SK-N-SH (cell line): Measurements from ENCODE around the gene MAPKAPK5.

Experiments
- EP300 ChIP-seq, 2 experiments: IDR thresholded peaks; 2 replicates each; pipeline versions ENCODE4 v1.4.0 to v1.6.1; 2012; ENCODE audit warnings: borderline replicate concordance in 1 of 2, low read depth in 1 of 2, low read length in 1 of 2
- EZH2phosphoT487 ChIP-seq: fragments of 200-600 bp; sonication (generic); IDR thresholded peaks from 2 replicates; pipeline ENCODE4 v1.6.1; 2017; ENCODE audit warnings: low read depth, mixed run types, mild to moderate bottlenecking, antibody characterized with exemption, moderate library complexity, borderline replicate concordance
- FOXM1 ChIP-seq: IDR thresholded peaks from 2 replicates; pipeline ENCODE4 v1.4.0; 2012; ENCODE audit warnings: low read depth, mild to moderate bottlenecking
- POLR2AphosphoS5 ChIP-seq: IDR thresholded peaks from 2 replicates; pipeline ENCODE4 v1.6.1; 2012; ENCODE audit warnings: low read depth, low read length
- RAD21 ChIP-seq: IDR thresholded peaks from 2 replicates; pipeline ENCODE4 v1.6.1; 2012; ENCODE audit warnings: mild to moderate bottlenecking, low read length
- REST ChIP-seq: IDR thresholded peaks from 2 replicates; pipeline ENCODE4 v1.6.1; 2012; ENCODE audit warnings: mild to moderate bottlenecking, low read depth, low read length, moderate library complexity
- TCF12 ChIP-seq: IDR thresholded peaks from 2 replicates; pipeline ENCODE4 v1.4.0; 2012
- TF ChIP-seq, protein P1 (sequence below): fragments of 200-600 bp; sonication (generic); IDR thresholded peaks from 2 replicates; pipeline ENCODE4 v1.6.1; 2017; ENCODE audit warnings: antibody characterized with exemption, mild to moderate bottlenecking, moderate library complexity

GRCh38 chr12:111904446-111904975, 62.5 kb downstream of the MAPKAPK5 start:
- TF ChIP-seq, protein P1, sequence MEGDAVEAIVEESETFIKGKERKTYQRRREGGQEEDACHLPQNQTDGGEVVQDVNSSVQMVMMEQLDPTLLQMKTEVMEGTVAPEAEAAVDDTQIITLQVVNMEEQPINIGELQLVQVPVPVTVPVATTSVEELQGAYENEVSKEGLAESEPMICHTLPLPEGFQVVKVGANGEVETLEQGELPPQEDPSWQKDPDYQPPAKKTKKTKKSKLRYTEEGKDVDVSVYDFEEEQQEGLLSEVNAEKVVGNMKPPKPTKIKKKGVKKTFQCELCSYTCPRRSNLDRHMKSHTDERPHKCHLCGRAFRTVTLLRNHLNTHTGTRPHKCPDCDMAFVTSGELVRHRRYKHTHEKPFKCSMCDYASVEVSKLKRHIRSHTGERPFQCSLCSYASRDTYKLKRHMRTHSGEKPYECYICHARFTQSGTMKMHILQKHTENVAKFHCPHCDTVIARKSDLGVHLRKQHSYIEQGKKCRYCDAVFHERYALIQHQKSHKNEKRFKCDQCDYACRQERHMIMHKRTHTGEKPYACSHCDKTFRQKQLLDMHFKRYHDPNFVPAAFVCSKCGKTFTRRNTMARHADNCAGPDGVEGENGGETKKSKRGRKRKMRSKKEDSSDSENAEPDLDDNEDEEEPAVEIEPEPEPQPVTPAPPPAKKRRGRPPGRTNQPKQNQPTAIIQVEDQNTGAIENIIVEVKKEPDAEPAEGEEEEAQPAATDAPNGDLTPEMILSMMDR: no peak
- TF ChIP-seq POLR2AphosphoS5 (no peak), EP300 (IDR thresholded peaks at IDR 0.05; ENCODE audit: borderline replicate concordance in 1 of 2, low read depth in 1 of 2, low read length in 1 of 2) (no peak), REST (no peak), EZH2phosphoT487 (no peak), TCF12 (no peak), RAD21 (no peak), FOXM1 (no peak)
